HL-60 (cell line): ENCODE measurements around the gene SUSD2.

ENCODE experiments used
- DNase-seq, 2 experiments: peaks; one replicate each; pipeline ENCODE4 v3.0.0-alpha.2; 2010 to 2020; ENCODE audit warnings: low read depth in 1 of 2, low spot score in 1 of 2
- H3K27ac ChIP-seq: fragments of 250-450 bp; sonication (Bioruptor Pico); replicated peaks from 2 replicates; pipeline ENCODE4 v1.5.1; 2020; ENCODE audit warnings: mild to moderate bottlenecking, moderate library complexity
- H3K27me3 ChIP-seq: fragments of 250-450 bp; sonication (Bioruptor Pico); 2 replicates; pipeline ENCODE4 v1.5.1; 2021; ENCODE audit warnings: mild to moderate bottlenecking, moderate library complexity; ENCODE audit not compliant: insufficient read depth, poor library complexity, severe bottlenecking
- H3K4me3 ChIP-seq: replicated peaks from 2 replicates; pipeline ENCODE4 v1.5.1; 2011; ENCODE audit warnings: mild to moderate bottlenecking, control low read depth, low read length; ENCODE audit not compliant: insufficient read depth
- CTCF ChIP-seq: IDR thresholded peaks from one replicate; pipeline ENCODE4 v1.5.1; 2011; ENCODE audit warnings: low read length, control low read depth, inconsistent platforms; ENCODE audit not compliant: insufficient read depth
- GABPA ChIP-seq: IDR thresholded peaks from 2 replicates; pipeline ENCODE4 v1.6.1; 2012; ENCODE audit warnings: low read depth
- POLR2AphosphoS5 ChIP-seq: IDR thresholded peaks from 2 replicates; pipeline ENCODE4 v1.6.1; 2012; ENCODE audit warnings: low read depth
- REST ChIP-seq: IDR thresholded peaks from 2 replicates; pipeline ENCODE4 v1.6.1; 2012; ENCODE audit warnings: low read depth; ENCODE audit not compliant: insufficient replicate concordance
- SPI1 ChIP-seq: IDR thresholded peaks from 2 replicates; pipeline ENCODE4 v1.6.1; 2012; ENCODE audit warnings: low read depth, mild to moderate bottlenecking, borderline replicate concordance

Gene SUSD2

GRCh38 chr22:24146194-24146616 lies 35.1 kb upstream of the SUSD2 start:
- Histone ChIP-seq H3K27me3 (no peaks in the 10 kb centered on the region), H3K4me3 (no peak overlapping the region), H3K27ac (peak overlapping the region; percentile 79)
- TF ChIP-seq GABPA (peak; percentile 68), SPI1 (no peak; the same call in 1 of the 2 replicates), CTCF (no peak), POLR2AphosphoS5 (peak; percentile 29; the same call in 1 of the 2 replicates), REST (no peak)
- DNase-seq = peak; percentile 86 to 92

DNA sequence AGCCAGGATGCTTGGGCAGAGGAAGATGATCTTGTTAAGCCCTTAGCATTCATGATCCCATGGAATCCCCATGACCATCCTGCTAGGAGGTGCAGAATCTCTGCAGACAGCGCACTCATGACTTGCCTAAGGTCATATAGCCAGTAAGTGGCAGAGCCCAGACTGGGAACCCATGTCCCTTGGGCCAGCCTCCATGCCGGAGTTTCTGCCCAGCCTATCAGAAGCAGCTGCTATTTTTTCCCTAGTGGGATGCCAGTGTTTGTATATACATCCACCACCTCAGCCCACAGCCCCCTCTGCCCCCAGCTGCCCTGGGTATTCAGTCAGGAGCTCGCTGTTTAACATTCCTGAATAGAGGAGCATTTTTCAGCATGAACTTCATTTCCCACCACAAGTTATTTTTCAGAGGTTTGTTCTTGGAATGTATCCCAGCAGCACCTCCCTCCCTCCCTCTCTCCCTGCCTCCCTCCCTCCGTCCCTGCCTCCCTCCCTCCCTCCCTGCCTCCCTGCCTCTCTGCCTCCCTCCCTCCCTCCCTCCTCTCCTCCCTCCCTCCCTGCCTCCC lies 34.4 kb upstream of the SUSD2 start:
- TF ChIP-seq REST = no peak
- TF ChIP-seq GABPA = no peak
- TF ChIP-seq SPI1 = no peak
- no peak for TF ChIP-seq POLR2AphosphoS5
- no peak for TF ChIP-seq CTCF
- Histone ChIP-seq H3K27ac (peak overlapping the region; percentile 79), H3K27me3 (no peaks in the 10 kb centered on the region), H3K4me3 (no peak overlapping the region)
- peak in 1 of 2 experiments; percentile 34 for DNase-seq

- Histone ChIP-seq H3K4me3 (no peak overlapping the region), H3K27me3 (no peaks in the 10 kb centered on the region), H3K27ac (peak overlapping the region; percentile 25)
- DNase-seq = no peak
- TF ChIP-seq POLR2AphosphoS5 = no peak
- TF ChIP-seq CTCF = no peak
- TF ChIP-seq SPI1 = no peak
- TF ChIP-seq GABPA = no peak
- no peak for TF ChIP-seq REST
Observed at GRCh38 chr22:24147666-24148065, 33.6 kb upstream of the SUSD2 start.
